Muscle of arm (tissue), 14 donors: Measurements from ENCODE around the gene MYL1. TPM values are rescaled to one million over a fixed set of nuclear protein-coding genes. Genes with fewer than 3 reads are reported as not detected.

Experiments used
- DNase-seq: peaks from one replicate; pipeline ENCODE4 v3.0.0-alpha.2; 2013
- long read RNA-seq, 11 donors: transcript quantifications; one replicate each; lab custom pipeline, GENCODE V29; 2026
- polyA plus RNA-seq, 12 donors: library from polyadenylated mRNA; unstranded; fragments of 120-200 nt; gene quantifications; one replicate each; pipeline ENCODE4 v1.2.1, GENCODE V29; 2013; ENCODE audit not compliant: insufficient read length in 12 of 12

MYL1 gene
- polyA plus RNA-seq, result over 10,000 TPM in 2 of 12 donors, 1,000 to 10,000 TPM in 10; 2,610 to 11,489 (median 7,577) TPM
- long read RNA-seq, donor 1, partial matches to known transcripts, result 0 of 2 reads
- long read RNA-seq, donor 1, other reads (novel, unspliced or antisense), result 0 of 2 reads
- long read RNA-seq, donor 2, transcript MYL1-202 (7 exons, 1,065 nt), result minor isoform, 3,840 of 11,602 reads
- long read RNA-seq, donor 2, transcript MYL1-201 (7 exons, 870 nt), result major isoform, 3,956 of 11,602 reads
- long read RNA-seq, donor 2, partial matches to known transcripts, result 2,581 of 11,602 reads
- long read RNA-seq, donor 2, other reads (novel, unspliced or antisense), result 1,224 of 11,602 reads
- long read RNA-seq, donor 3, transcript MYL1-201 (7 exons, 870 nt), result minor isoform, 1,187 of 3,845 reads
- long read RNA-seq, donor 3, transcript MYL1-202 (7 exons, 1,065 nt), result major isoform, 1,447 of 3,845 reads
- long read RNA-seq, donor 3, partial matches to known transcripts, result 920 of 3,845 reads
- long read RNA-seq, donor 3, other reads (novel, unspliced or antisense), result 291 of 3,845 reads
- long read RNA-seq, donor 4, transcript MYL1-202 (7 exons, 1,065 nt), result major isoform, 1,281 of 3,294 reads
- long read RNA-seq, donor 4, transcript MYL1-201 (7 exons, 870 nt), result minor isoform, 973 of 3,294 reads
- long read RNA-seq, donor 4, partial matches to known transcripts, result 796 of 3,294 reads
- long read RNA-seq, donor 4, other reads (novel, unspliced or antisense), result 244 of 3,294 reads
- long read RNA-seq, donor 5, transcript MYL1-202 (7 exons, 1,065 nt), result major isoform, 3,134 of 7,849 reads
- long read RNA-seq, donor 5, transcript MYL1-201 (7 exons, 870 nt), result minor isoform, 2,547 of 7,849 reads
- long read RNA-seq, donor 5, partial matches to known transcripts, result 1,558 of 7,849 reads
- long read RNA-seq, donor 5, other reads (novel, unspliced or antisense), result 610 of 7,849 reads
- long read RNA-seq, donor 6, transcript MYL1-201 (7 exons, 870 nt), result minor isoform, 986 of 3,543 reads
- long read RNA-seq, donor 6, transcript MYL1-202 (7 exons, 1,065 nt), result major isoform, 1,373 of 3,543 reads
- long read RNA-seq, donor 6, partial matches to known transcripts, result 852 of 3,543 reads
- long read RNA-seq, donor 6, other reads (novel, unspliced or antisense), result 331 of 3,543 reads
- long read RNA-seq, donor 7, transcript MYL1-202 (7 exons, 1,065 nt), result major isoform, 1,322 of 3,733 reads
- long read RNA-seq, donor 7, transcript MYL1-201 (7 exons, 870 nt), result minor isoform, 1,107 of 3,733 reads
- long read RNA-seq, donor 7, partial matches to known transcripts, result 1,023 of 3,733 reads
- long read RNA-seq, donor 7, other reads (novel, unspliced or antisense), result 281 of 3,733 reads
- long read RNA-seq, donor 8, transcript MYL1-201 (7 exons, 870 nt), result minor isoform, 2,560 of 7,818 reads
- long read RNA-seq, donor 8, transcript MYL1-202 (7 exons, 1,065 nt), result major isoform, 3,048 of 7,818 reads
- long read RNA-seq, donor 8, partial matches to known transcripts, result 1,583 of 7,818 reads
- long read RNA-seq, donor 8, other reads (novel, unspliced or antisense), result 627 of 7,818 reads
- long read RNA-seq, donor 9, transcript MYL1-201 (7 exons, 870 nt), result minor isoform, 906 of 3,055 reads
- long read RNA-seq, donor 9, transcript MYL1-202 (7 exons, 1,065 nt), result major isoform, 986 of 3,055 reads
- long read RNA-seq, donor 9, partial matches to known transcripts, result 952 of 3,055 reads
- long read RNA-seq, donor 9, other reads (novel, unspliced or antisense), result 211 of 3,055 reads
- long read RNA-seq, donor 10, transcript MYL1-202 (7 exons, 1,065 nt), result major isoform, 2,994 of 7,918 reads
- long read RNA-seq, donor 10, transcript MYL1-201 (7 exons, 870 nt), result minor isoform, 2,722 of 7,918 reads
- long read RNA-seq, donor 10, partial matches to known transcripts, result 1,608 of 7,918 reads
- long read RNA-seq, donor 10, other reads (novel, unspliced or antisense), result 594 of 7,918 reads
- long read RNA-seq, donor 11, transcript MYL1-201 (7 exons, 870 nt), result minor isoform, 1,008 of 4,616 reads
- long read RNA-seq, donor 11, transcript MYL1-202 (7 exons, 1,065 nt), result major isoform, 2,123 of 4,616 reads
- long read RNA-seq, donor 11, partial matches to known transcripts, result 1,089 of 4,616 reads
- long read RNA-seq, donor 11, other reads (novel, unspliced or antisense), result 395 of 4,616 reads

DNA sequence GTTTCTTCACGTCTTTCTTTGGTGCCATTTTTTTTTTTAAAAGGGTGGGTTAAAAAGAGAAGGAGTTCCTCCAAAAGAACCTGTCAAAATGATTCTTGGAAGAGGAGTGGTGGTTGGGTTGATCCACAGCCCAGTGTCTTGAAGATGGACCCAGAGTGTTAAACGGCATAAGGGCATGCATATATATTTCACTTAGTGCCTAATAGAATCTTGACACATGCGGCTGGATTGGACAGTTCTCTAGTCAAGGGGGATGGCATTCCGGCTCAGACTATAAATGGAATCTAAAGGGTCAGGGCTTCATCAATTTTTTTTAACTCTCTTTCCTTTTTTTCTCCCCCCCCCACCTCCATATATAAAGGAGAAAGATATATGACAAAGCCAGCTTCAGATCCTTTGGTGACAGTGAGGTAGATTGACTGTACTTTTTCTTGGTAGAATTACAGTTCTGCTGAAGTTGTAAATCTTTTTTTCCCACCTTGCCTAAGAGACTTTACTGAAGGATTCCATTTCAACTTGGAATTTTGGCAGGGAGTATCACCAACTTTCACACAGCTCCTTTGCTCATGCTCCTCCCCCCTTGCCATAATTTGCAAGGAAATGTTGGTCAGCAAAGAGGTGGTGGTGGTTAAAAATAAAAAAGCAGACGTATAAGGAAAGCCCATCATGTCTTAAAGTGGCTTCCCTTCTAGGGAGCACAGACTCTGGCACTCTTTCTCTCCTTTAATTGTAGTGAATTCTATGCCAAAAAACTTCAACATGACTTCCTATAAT, at the start of gene MYL1:
MYL1 (minus strand) TSS at position 160 of the 774 bp plus-strand sequence; CDS start at position 28, 132 bp downstream.
- DNase-seq, result no peak

DNA sequence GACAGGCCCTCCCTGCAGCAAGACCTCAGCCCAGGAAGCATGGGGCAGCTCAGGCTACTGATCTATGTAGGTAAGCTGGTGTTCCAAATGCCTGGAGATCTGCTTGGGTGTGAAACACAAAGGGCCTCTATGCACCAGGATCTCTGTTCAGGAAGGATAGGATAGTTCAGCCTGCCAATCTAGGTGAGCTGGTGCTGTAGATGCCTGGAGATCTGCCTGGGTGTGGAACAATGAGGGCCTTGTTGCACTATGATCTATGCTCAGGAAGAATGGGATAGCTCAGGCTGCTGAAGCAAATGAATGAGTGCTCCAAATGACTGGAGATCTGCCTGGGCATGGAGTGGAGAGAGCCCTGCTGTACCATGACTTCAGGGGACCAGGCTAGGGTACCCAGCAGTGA, 48.9 kb upstream of the MYL1 start:
- DNase-seq, result no peak

DNA sequence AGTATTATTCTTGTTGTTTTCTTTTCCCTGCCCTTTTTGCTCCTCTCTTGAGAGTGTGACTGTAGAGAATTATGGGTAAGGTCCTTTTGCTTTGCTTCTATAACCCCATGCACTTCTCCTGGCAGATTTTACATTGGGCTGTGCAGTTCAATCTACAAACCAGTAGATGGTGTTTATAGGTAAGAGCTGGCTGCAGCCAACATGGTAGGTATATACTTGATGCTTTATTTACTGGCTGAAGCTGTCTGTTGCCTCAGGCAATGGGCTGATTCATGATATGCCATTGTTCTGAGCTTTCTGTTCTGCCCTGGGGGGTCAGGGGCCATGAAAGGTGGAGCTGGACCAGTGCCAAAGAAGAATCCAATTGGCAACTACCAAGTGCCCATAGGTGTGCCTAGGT, 48.3 kb upstream of the MYL1 start:
- no peak for DNase-seq

DNA sequence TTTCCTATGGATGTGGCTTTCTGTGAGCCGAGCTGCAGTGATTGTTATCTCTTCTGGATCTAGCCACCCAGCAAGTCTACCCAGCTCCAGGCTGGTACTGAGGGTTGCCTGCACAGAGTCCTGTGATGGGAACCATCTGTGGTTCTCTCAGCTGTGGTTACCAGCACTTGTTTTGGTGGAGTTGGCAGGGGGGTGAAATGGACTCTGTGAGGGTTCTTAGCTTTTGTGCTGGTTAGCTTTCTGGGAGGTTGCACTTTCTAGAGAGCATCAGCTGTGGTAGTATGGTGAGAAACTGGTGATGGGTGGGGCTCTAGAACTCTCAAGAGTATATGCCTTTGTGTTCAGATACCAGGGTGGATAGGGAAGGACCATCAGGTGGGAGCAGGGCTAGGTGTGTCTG, 45.4 kb upstream of the MYL1 start:
- DNase-seq, result no peak

DNA sequence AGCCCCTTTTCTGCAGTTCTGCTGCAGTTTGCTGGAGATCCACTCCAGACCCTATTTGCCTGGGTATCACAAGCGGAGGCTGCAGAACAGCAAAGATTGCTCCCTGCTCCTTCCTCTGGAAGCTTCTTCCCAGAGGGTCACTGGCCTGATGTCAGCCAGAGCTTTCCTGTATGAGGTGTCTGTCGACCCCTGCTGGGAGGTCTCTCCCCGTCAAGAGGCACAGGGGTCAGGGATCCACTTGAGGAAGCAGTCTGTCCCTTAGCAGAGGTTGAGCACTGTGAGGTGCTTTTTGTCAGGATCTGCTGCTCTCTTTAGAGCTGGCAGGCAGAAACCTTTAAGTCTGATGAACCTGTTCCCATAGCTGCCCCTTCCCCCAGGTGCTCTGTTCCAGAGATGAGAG, 42.0 kb upstream of the MYL1 start:
- DNase-seq, result no peak

DNA sequence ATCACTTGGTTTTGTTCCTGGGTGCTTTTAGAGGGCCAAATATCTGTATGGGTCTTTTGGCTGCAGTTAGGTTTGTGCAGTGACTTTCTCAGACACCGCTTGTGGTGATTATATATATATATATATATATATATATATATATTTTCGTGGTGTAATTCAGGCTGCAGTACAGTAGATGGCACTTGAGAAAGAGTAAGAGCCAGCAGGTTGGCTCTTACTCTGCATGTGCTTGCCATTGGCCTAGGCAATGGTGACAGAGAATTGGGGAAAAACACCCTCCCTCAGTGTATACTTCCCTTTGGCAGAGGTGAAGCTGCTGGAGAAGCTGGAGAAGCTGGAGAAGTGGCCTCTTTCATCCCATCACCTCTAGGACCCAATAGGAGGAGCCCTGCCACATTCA, 22.2 kb upstream of the MYL1 start:
- DNase-seq, result no peak

DNA sequence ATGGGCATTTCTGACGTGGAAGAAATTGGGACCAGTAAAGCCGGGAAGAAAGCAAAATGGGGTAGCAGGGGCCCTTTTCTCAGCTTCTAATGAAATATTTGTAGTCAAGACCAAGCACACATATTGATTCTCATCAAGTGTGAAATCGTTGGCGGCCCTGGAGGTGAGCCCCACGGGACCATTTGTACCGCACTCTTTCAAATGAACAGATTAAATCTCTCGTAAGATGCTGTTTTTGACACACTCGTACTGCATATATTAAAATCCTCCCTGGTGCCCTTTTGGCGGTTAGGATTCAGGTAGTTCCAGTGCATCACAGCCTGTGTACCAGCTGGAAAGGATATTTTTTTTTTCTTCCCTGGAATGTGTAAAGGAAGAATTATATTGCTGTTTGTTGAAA, 9.9 kb upstream of the MYL1 start:
- no peak for DNase-seq

DNA sequence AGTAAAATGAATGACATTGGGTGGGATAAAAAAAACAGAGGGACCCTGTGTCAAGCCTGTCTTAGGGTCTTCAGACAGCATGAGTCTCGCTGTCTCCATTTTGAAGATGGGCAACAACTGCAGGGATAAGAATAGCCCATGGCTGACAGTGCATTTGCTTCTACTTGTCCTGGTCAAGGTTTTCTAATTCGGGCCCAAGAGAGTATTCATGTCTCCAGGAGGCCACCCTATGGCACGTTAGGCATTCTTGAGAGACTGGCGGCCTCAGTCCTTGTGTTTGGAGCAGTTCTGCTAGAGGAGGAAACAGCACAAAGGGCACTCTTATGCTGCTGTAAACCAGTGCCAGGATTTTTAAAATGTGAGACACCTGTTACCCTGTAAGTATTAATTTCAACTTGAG, 9.5 kb upstream of the MYL1 start:
- DNase-seq, result no peak

DNA sequence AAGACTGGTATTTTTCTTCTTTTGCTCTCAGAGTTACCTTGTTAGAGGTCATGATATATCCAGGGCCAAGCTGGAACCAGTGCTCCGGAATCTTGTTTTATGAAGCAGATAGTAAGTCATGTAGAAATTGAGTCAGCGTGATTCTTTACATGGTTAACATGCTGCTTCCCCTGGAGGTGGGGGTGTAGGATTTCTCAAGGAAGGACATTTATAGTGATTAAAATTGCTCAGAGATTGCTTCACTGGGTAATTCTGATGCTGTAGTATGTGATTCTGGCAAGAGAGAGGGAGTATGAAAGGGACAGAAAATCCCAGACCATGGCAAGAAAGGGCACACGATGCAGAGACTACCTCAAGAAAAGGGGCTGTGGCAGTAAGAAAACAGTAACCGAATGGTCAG, 8.0 kb upstream of the MYL1 start:
- no peak for DNase-seq

DNA sequence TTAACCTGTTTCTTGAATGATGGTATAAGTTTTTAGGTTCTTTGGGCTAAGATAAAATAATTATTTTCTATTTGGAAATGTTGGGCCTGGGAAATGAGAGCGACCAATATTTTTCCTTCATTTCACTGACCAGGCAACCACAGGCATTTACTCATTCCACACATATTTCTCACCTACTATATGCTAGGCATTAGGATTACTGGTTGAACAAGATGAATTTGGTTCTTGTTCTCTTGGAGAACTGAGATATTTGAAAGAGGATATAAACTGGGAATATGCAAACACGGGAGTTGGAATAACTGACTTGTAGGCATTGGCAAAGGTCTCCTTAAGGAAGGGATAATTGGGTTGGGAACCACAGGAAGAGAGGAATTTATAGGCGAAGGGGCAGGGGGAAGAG, 3.9 kb upstream of the MYL1 start:
- DNase-seq, result no peak

DNA sequence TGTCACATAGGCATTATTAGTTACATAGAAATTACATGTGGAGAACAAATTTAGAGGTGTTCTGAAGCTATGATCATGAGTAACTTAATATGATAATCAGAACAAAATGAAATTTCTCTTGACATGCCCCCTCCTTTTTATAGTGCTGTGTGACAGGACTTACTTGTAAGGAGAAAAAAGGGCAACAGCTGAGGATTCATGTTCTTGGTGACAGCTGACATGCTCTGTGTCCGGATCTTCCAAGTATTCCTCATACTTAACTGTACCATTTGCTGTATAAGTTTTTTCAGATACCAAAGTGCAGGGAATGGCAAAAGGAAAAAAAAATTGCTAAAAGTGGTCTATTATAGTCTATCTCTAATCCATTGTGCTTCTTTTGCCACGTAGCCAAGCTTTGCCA, 3.5 kb upstream of the MYL1 start:
- no peak for DNase-seq

DNA sequence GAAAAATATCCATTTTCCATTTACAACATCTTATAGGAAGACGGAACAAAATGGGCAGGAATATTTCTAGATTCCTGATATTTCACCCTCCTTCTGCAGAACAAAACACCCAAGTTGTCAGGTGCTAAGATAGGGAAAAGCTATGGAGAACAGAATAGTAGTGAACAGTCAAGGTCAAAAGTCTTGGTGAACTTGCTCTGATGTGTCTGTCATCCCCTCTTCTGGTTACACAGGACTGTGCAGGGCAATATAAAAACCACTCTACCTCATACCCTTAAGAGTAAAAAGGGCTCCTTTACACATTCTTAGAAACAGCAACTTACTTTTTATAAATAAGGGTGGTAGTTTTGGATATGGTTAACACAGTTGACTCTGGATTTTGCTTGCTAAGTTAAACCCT, 4.4 kb downstream of the MYL1 start:
- DNase-seq, result no peak

DNA sequence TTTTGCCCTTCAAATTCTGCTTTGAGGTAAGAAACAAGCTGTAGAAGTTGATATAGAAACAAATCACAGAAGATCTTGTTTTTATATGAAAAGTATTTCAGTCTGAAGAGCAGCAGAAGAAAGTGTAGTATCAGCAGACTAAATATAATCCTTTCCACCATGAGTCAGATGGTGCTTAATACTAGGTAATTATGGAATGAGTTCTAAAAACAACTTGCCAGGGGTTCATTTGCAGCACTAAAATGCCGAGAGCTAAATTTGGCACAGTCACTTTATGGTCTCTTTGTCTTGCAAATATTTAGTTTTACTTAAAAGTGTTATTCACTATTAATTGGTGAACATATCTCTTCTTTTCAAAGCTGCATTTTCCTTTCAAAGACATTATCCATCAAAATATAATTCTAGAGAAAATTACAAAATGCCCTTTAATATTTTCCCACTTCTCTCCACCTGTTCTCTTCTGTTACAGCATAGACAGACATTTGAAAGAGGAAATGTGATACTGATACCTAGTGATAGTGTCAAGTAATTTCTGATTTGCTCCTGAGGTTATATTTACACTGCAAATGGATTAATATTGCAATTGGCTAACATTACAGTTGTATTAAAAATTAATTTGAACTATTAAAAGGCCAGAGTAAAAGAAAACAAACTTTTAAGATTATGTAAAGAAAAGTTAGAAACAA, 5.3 kb downstream of the MYL1 start:
- DNase-seq, result no peak

DNA sequence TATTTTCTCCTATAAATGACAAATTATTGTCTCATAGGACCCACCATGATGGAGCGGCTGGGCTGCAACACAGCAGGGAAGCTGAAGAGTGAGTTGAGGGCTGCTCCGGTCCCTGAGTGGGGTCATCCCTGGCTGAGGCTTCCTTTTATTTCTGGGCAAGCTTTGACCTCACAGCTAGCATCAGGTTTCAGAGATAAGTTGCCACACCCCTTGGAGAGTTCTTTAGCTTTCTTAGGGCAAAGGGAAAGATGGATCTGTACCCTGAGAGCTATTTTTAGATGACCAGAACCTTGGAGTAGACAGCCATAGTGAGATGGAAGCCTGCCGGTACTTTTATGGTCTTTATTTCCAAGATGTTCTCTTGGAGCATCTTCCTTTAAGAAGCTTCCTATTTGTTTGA, 11.5 kb downstream of the MYL1 start:
- no peak for DNase-seq

DNA sequence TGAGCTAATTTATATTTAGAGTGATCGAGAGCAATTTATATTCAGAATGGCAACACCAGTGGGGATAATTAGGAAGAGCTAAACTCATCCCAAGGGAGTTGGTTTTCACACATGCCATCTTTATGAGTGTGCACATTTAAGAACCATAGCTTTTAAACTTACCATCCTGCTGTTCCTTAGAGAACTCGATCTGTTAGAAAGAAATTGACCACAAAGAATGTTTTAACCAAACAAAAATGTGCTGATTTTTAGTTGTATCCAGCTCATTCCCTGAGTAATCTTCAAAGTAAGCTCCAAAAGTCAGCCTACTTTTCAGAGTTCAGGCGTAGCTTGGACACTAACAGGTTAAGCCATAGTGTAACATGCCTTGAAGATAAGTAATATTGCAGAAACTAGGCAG, 12.6 kb downstream of the MYL1 start:
- no peak for DNase-seq

DNA sequence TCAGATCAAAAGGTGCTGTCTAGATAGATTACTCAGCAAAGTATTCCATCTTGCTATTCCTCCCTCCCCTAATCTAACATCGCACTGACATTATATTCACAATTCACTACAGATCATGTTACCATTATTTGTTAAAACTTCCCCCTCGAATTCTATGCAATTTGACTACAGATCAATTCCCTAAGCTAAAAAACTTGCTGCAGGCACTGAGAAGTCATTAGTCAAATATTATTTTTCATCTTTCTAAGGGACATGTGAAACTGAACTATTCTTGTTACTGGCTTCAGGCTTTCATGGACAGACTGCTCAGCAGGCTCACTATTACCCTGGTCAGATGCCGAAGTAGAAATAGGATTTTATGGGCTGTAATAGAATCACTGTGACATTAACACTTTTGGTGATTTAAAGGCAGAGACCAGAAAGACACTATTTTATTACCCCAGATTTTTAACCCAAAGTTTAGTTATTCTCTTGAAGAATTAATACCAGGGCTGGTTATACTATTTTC, 15.1 kb downstream of the MYL1 start:
- DNase-seq, result no peak

DNA sequence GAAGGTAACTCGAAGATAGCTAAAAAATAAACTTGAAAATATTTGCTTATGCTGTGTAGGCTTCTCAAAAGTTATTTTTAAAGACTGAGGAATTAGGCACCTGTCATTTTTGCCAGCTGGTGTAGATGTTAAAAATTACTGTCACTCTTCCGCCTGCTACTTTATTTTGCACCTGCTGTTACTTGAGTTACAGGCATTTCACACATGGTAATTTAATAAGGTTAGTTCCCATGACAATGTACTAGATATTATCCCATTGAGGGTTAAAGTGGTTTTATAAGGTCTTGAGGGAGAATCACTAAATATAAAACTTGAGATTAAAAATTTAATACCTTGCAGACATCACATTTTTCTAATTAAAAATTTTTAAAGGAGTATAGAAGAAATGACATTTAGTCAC, 26.6 kb downstream of the MYL1 start:
- DNase-seq, result no peak

DNA sequence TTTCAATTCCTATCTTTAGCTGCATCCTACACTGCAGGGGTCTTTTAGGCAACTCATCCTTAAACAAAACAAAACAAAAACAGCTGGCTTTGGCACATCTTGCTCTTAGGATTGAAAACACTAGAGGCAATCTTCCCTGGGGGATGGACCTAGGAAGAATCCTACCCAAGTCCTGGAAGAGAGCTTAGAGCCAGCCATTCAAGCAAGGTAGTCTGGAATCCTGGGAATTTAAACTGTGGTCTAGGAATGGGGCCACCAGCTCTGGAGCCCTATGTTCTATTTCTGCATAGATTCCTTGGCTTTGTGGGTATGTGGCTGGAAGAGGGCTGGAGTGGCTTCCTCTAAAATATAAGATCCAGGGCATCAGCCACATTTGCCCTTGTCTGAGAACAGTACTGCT, 27.7 kb downstream of the MYL1 start:
- no peak for DNase-seq
